GM12878 (cell line): Measurements from ENCODE around the gene TPO. TPM values are rescaled to one million over a fixed set of nuclear protein-coding genes. Genes with fewer than 3 reads are reported as not detected.

Experiments
- ATAC-seq: fragments of 200-7000 bp; cut with Tn5 transposase; 3 replicates; pipeline ENCODE4 v1.9.1; 2020; ENCODE audit warnings: mild to moderate bottlenecking, moderate library complexity
- BruUV-seq: library from RNA; stranded (reverse); fragments of 400-500 nt; replicated peaks from 2 replicates; lab custom pipeline; 2021; lab: Mats Ljungman, UMichigan
- CTCF ChIA-PET: fragments of 300-600 bp; sonication (Branson Sonifier 250); formaldehyde crosslinking; extraction: SDS; loops from one replicate; lab custom pipeline; 2021; ENCODE audit warnings: inconsistent platforms; lab: Yijun Ruan, JAX
- POLR2A ChIA-PET: fragments of 350-600 bp; formaldehyde crosslinking; extraction: SDS; loops from one replicate; lab custom pipeline; 2021; ENCODE audit warnings: inconsistent platforms; lab: Charles Lee
- RAD21 ChIA-PET: fragments of 300-600 bp; sonication (Branson Sonifier 250); formaldehyde crosslinking; loops from one replicate; lab custom pipeline; 2023; ENCODE audit warnings: antibody characterized with exemption; ENCODE audit not compliant: unreplicated experiment; lab: Charles Lee
- SMC1A ChIA-PET: fragments of 300-600 bp; sonication (Branson Sonifier 250); formaldehyde crosslinking; loops from one replicate; lab custom pipeline; 2023; ENCODE audit not compliant: unreplicated experiment, uncharacterized antibody; lab: Charles Lee
- DNase-seq: peaks from one replicate; pipeline ENCODE4 v3.0.0-alpha.2; 2011; ENCODE audit warnings: low read depth, low spot score
- FAIRE-seq: peaks from 3 replicates; lab custom pipeline; 2011; peaks lifted over from hg19 to GRCh38; lab: Jason Lieb, UNC
- H2AFZ ChIP-seq: 2 replicates; pipeline ENCODE4 v1.6.0; 2011; ENCODE audit warnings: low read depth, low read length, control low read depth; ENCODE audit not compliant: control insufficient read depth
- H3K27ac ChIP-seq: 2 replicates; pipeline ENCODE4 v1.5.1; 2011; ENCODE audit warnings: control low read depth; ENCODE audit not compliant: control insufficient read depth, insufficient read depth
- H3K27me3 ChIP-seq, 2 experiments: replicated peaks in 1 of 2; 2 replicates each; pipeline versions ENCODE4 v1.6.0 to v1.6.1; 2011; ENCODE audit warnings: low read length in 1 of 2; ENCODE audit not compliant: control insufficient read depth in 2 of 2, insufficient read depth in 2 of 2
- H3K36me3 ChIP-seq, 2 experiments: 2 replicates each; pipeline ENCODE4 v1.5.1; 2011; ENCODE audit warnings: low read length in 1 of 2; ENCODE audit not compliant: control insufficient read depth in 2 of 2, insufficient read depth in 2 of 2
- H3K4me1 ChIP-seq: 2 replicates; pipeline ENCODE4 v1.6.1; 2011; ENCODE audit warnings: mild to moderate bottlenecking, low read length, moderate library complexity, mixed read lengths; ENCODE audit not compliant: control insufficient read depth, insufficient read depth
- H3K4me2 ChIP-seq: 2 replicates; pipeline ENCODE4 v1.6.0; 2011; ENCODE audit warnings: control low read depth; ENCODE audit not compliant: control insufficient read depth, insufficient read depth
- H3K4me3 ChIP-seq: fragments of 200-600 bp; sonication (generic); 2 replicates; pipeline ENCODE4 v1.5.1; 2016
- H3K79me2 ChIP-seq: 2 replicates; pipeline ENCODE4 v1.6.0; 2011; ENCODE audit warnings: low read length; ENCODE audit not compliant: control insufficient read depth, insufficient read depth
- H3K9ac ChIP-seq: 2 replicates; pipeline ENCODE4 v1.8.0; 2011; ENCODE audit warnings: low read length, control low read depth, mixed read lengths; ENCODE audit not compliant: control insufficient read depth, insufficient read depth
- H3K9me3 ChIP-seq: replicated peaks from 3 replicates; pipeline ENCODE4 v1.5.1; 2011; ENCODE audit warnings: mild to moderate bottlenecking, low read length; ENCODE audit not compliant: control insufficient read depth, insufficient read depth
- H4K20me1 ChIP-seq: 2 replicates; pipeline ENCODE4 v1.6.0; 2011; ENCODE audit not compliant: control insufficient read depth, insufficient read depth
- BMI1 ChIP-seq: fragments of 450-650 bp; IDR thresholded peaks from 2 replicates; pipeline ENCODE4 v1.6.1; 2016; ENCODE audit warnings: mild to moderate bottlenecking, moderate library complexity, borderline replicate concordance
- MEF2A ChIP-seq: IDR thresholded peaks from 2 replicates; pipeline ENCODE4 v1.6.1; 2011; ENCODE audit warnings: low read depth, mild to moderate bottlenecking, low read length, moderate library complexity; ENCODE audit not compliant: insufficient read depth
- WGBS: methylation state at CpG from one replicate; pipeline ENCODE4 v1.1.6; 2016; ENCODE audit warnings: low lambda C conversion rate; ENCODE audit not compliant: insufficient replicate concordance, insufficient coverage; ENCODE audit errors: missing lambda C conversion rate; 5-methylcytosine and 5-hydroxymethylcytosine counted together
- in situ Hi-C: fragments of 300-500 bp; cut with MboI; formaldehyde crosslinking; loops from 9 replicates; pipeline ENCODE4 v1.14.3; 2018; ENCODE audit warnings: mixed read lengths
- intact Hi-C: fragments of 100-400 bp; cut with micrococcal nuclease; formaldehyde crosslinking; loops from one replicate; pipeline ENCODE4 v1.14.2; 2022; ENCODE audit not compliant: unreplicated experiment
- polyA plus RNA-seq, 11 experiments: library from polyadenylated mRNA; depleted of rRNA in 4 of 11; unstranded in 6 of 11; stranded (reverse) in 5 of 11; fragments of >200 nt; fragmentation: Nextera tagmentation in 4 of 11; fragmentation: Illumina TruSeq in 1 of 11; extraction: Ambion mirVana in 4 of 11; extraction: Trizol in 1 of 11; gene quantifications; 1 replicate in 1 of 11; 2 replicates in 10 of 11; pipeline versions ENCODE4 v1.2.1 to v1.2.3, GENCODE V29; 2011 to 2016; ENCODE audit warnings: inconsistent platforms in 2 of 11, missing spikeins in 2 of 11, low read depth in 1 of 11
- total RNA-seq, 4 experiments: library from RNA; depleted of rRNA in 3 of 4; stranded (reverse); fragments of >200 nt in 3 of 4; fragmentation: Illumina TruSeq in 1 of 4; extraction: Trizol in 1 of 4; gene quantifications; 2 replicates each; pipeline versions ENCODE4 v1.2.1 to v1.2.3, GENCODE V29; 2013 to 2021
- TF ChIP-seq, protein P1 (sequence below): fragments of 450-650 bp; formaldehyde crosslinking; IDR thresholded peaks from 2 replicates; pipeline ENCODE4 v1.4.0; 2022; ENCODE audit warnings: mild to moderate bottlenecking, moderate library complexity
- TF ChIP-seq, protein P2 (sequence below): fragments of 450-650 bp; IDR thresholded peaks from 2 replicates; pipeline ENCODE4 v1.6.1; 2017; ENCODE audit warnings: mild to moderate bottlenecking, moderate library complexity

TPO gene
- total and polyA plus RNA-seq, 10 of the 15 experiments (the other 5 are each of a cell fraction or from before 2014, with no cell fraction given): 0.07 to 0.11 TPM; not detected in 8

GRCh38 chr2:1397350-1397749, 15.9 kb upstream of the TPO start (continued):
- TF ChIP-seq, protein P1, sequence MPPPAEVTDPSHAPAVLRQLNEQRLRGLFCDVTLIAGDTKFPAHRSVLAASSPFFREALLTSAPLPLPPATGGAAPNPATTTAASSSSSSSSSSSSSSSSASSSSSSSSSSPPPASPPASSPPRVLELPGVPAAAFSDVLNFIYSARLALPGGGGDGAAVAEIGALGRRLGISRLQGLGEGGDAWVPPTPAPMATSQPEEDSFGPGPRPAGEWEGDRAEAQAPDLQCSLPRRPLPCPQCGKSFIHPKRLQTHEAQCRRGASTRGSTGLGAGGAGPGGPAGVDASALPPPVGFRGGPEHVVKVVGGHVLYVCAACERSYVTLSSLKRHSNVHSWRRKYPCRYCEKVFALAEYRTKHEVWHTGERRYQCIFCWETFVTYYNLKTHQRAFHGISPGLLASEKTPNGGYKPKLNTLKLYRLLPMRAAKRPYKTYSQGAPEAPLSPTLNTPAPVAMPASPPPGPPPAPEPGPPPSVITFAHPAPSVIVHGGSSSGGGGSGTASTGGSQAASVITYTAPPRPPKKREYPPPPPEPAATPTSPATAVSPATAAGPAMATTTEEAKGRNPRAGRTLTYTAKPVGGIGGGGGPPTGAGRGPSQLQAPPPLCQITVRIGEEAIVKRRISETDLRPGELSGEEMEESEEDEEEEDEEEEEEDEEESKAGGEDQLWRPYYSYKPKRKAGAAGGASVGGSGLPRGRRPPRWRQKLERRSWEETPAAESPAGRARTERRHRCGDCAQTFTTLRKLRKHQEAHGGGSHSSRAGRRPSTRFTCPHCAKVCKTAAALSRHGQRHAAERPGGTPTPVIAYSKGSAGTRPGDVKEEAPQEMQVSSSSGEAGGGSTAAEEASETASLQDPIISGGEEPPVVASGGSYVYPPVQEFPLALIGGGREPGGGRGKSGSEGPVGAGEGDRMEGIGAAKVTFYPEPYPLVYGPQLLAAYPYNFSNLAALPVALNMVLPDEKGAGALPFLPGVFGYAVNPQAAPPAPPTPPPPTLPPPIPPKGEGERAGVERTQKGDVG (CRISPR knock-in tag): no peak
- TF ChIP-seq BMI1: no peak
- TF ChIP-seq, protein P2, sequence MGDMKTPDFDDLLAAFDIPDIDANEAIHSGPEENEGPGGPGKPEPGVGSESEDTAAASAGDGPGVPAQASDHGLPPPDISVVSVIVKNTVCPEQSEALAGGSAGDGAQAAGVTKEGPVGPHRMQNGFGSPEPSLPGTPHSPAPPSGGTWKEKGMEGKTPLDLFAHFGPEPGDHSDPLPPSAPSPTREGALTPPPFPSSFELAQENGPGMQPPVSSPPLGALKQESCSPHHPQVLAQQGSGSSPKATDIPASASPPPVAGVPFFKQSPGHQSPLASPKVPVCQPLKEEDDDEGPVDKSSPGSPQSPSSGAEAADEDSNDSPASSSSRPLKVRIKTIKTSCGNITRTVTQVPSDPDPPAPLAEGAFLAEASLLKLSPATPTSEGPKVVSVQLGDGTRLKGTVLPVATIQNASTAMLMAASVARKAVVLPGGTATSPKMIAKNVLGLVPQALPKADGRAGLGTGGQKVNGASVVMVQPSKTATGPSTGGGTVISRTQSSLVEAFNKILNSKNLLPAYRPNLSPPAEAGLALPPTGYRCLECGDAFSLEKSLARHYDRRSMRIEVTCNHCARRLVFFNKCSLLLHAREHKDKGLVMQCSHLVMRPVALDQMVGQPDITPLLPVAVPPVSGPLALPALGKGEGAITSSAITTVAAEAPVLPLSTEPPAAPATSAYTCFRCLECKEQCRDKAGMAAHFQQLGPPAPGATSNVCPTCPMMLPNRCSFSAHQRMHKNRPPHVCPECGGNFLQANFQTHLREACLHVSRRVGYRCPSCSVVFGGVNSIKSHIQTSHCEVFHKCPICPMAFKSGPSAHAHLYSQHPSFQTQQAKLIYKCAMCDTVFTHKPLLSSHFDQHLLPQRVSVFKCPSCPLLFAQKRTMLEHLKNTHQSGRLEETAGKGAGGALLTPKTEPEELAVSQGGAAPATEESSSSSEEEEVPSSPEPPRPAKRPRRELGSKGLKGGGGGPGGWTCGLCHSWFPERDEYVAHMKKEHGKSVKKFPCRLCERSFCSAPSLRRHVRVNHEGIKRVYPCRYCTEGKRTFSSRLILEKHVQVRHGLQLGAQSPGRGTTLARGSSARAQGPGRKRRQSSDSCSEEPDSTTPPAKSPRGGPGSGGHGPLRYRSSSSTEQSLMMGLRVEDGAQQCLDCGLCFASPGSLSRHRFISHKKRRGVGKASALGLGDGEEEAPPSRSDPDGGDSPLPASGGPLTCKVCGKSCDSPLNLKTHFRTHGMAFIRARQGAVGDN: no peak

DNA sequence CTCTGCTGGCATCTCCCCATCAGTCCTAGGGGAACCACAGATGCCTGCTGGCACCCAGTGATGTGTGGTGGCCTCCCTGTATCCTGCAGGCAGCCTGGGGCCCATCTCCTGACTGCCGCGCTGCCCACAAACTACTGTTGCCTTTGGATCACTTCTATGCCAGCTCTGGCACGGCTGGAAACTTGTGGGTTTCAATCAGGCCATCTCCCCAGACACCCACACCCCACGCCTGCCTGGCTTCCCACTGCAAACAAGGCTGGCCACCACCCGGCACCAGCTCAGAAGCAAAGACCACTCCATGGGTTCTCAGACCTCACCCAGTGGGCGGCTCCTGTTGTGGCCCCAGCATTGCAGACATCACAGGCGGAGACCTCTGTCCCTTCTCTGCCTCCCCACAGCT, 15.1 kb upstream of the TPO start:
- Histone ChIP-seq H3K9ac (no peak overlapping the region), H4K20me1 (no peaks in the 10 kb centered on the region), H3K36me3 (no peaks in the 10 kb centered on the region), H2AFZ (no peak overlapping the region), H3K27ac (no peak overlapping the region), H3K4me3 (no peak overlapping the region), H3K79me2 (no peaks in the 10 kb centered on the region), H3K9me3 (no peaks in the 10 kb centered on the region; the same call in 1 of the 3 replicates), H3K27me3 (no peaks in the 10 kb centered on the region), H3K4me2 (no peak overlapping the region), H3K4me1 (no peaks in the 10 kb centered on the region)
- ATAC-seq (no peak), FAIRE-seq (no peak), DNase-seq (no peak)
- SMC1A ChIA-PET: no interaction called here
- TF ChIP-seq MEF2A: no peak
- in situ Hi-C loops (no loop called here), intact Hi-C loops (no loop called here)
- POLR2A ChIA-PET: no interaction called here
- CTCF ChIA-PET: no interaction called here
- BruUV-seq: no TSS peak
- RAD21 ChIA-PET: no interaction called here
- 31% methylated on average over 7 of the region's 7 CpGs for WGBS
